OCI-LY3 (cell line): ENCODE measurements around the gene MRPS18B.

Experiments used
- EZH2phosphoT487 ChIP-seq: fragments of 200-600 bp; shearing (Covaris generic); IDR thresholded peaks from 2 replicates; pipeline ENCODE4 v1.6.1; 2018; ENCODE audit warnings: antibody characterized with exemption, mixed run types, low read depth
- TF ChIP-seq, protein P1 (sequence below): fragments of 200-600, 300-600 bp; sonication (generic); IDR thresholded peaks from 2 replicates; pipeline ENCODE4 v1.5.1; 2014; ENCODE audit warnings: antibody characterized with exemption, low read length, low read depth

DNA sequence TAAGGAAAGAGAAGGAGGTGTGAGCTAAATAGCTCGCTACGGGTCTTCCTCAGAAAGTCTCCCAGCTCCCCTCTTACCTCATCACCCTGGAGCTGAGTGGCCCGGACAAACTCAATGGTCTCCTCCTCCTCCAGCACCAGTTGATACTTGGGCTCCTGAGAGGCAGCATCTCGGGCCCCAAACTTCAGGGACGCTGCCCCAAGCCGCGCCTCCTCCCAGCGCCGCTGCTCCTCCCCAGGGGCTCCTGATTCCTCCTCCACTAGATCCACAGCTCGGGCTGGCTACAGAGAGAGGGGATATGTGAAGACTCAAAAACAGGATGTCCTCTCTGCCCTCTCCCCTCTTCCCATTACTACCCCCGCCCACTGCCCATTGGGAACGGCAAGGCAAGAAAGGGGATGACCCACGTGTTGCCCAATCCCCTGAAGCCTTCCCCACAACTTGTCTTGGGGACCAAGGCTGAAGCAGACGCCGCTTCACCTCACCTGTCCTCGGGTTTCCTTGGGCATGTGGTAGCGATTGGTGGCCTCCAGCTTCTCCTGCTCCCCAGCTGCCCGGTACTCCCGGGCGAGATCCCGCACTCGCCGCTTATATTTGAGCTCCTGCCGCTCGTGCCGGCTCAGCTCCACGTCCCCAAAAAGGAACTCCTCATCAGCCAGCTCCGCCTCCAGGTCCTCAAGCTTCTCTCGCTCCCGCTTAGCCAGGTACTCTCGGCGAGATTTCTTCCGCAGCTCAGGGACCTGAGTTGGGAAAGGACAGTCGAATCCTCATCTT lies 47.5 kb downstream of the MRPS18B start:
- TF ChIP-seq, protein P1, sequence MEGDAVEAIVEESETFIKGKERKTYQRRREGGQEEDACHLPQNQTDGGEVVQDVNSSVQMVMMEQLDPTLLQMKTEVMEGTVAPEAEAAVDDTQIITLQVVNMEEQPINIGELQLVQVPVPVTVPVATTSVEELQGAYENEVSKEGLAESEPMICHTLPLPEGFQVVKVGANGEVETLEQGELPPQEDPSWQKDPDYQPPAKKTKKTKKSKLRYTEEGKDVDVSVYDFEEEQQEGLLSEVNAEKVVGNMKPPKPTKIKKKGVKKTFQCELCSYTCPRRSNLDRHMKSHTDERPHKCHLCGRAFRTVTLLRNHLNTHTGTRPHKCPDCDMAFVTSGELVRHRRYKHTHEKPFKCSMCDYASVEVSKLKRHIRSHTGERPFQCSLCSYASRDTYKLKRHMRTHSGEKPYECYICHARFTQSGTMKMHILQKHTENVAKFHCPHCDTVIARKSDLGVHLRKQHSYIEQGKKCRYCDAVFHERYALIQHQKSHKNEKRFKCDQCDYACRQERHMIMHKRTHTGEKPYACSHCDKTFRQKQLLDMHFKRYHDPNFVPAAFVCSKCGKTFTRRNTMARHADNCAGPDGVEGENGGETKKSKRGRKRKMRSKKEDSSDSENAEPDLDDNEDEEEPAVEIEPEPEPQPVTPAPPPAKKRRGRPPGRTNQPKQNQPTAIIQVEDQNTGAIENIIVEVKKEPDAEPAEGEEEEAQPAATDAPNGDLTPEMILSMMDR = no peak
- TF ChIP-seq EZH2phosphoT487 = no peak
